ENCODE measurements around the gene HRH2.

HRH2 gene

DNA sequence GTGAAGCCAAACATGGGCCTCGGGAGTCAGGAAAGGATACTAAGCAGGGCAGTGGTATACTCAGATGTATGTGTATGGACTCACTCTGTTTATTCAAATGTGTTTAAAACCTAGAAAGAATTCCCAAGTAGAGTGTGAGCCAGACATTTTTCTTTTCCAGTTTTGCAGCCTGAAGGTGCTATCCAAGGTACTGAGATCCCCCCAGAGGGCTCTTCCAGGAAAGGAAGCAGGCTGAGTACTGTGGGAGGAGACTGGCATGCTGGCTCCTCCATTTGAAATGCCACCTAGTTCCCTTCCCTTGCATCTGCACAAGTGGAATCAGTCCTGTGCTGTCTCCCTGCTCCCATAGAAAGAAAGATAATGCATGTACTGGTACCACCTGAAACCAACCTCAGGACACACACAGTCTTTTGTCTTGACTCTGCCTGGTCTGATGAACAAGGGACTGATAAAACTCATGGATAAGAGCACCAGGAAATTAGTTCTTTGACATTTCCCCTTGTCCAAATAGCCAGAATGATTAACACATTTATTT, 85.9 kb downstream of the HRH2 start:
- H3K4me3 Mint-ChIP-seq = no peak overlapping the region
- H3K27ac Mint-ChIP-seq = no peak overlapping the region
- no peaks in the 10 kb centered on the region for H3K36me3 Mint-ChIP-seq (ENCODE audit: low read depth)
- no peaks in the 10 kb centered on the region for H3K9me3 Mint-ChIP-seq
- peaks cover 42% of the 10 kb centered on the region for H3K27me3 Mint-ChIP-seq (ENCODE audit: low read depth)
- no peaks in the 10 kb centered on the region for H3K4me1 Mint-ChIP-seq
- no peak for TF ChIP-seq CTCF (IDR thresholded peaks at IDR 0.05; ENCODE audit: unreplicated experiment in 3 of 3)

- H3K27ac Mint-ChIP-seq = no peak overlapping the region
- H3K27me3 Mint-ChIP-seq (ENCODE audit: low read depth) = peaks cover 38% of the 10 kb centered on the region
- no peaks in the 10 kb centered on the region for H3K9me3 Mint-ChIP-seq
- H3K4me1 Mint-ChIP-seq = no peaks in the 10 kb centered on the region
- H3K36me3 Mint-ChIP-seq (ENCODE audit: low read depth) = no peaks in the 10 kb centered on the region
- TF ChIP-seq CTCF (IDR thresholded peaks at IDR 0.05; ENCODE audit: unreplicated experiment in 3 of 3) = no peak
- no peak overlapping the region for H3K4me3 Mint-ChIP-seq
Observed at GRCh38 chr5:175745210-175745609, 87.3 kb downstream of the HRH2 start.

GRCh38 chr5:175746851-175747250, 89.0 kb downstream of the HRH2 start:
- no peaks in the 10 kb centered on the region for H3K9me3 Mint-ChIP-seq
- peaks cover 35% of the 10 kb centered on the region for H3K27me3 Mint-ChIP-seq (ENCODE audit: low read depth)
- no peak for TF ChIP-seq CTCF (IDR thresholded peaks at IDR 0.05; ENCODE audit: unreplicated experiment in 3 of 3)
- H3K27ac Mint-ChIP-seq = no peak overlapping the region
- no peak overlapping the region for H3K4me3 Mint-ChIP-seq
- no peaks in the 10 kb centered on the region for H3K36me3 Mint-ChIP-seq (ENCODE audit: low read depth)
- no peaks in the 10 kb centered on the region for H3K4me1 Mint-ChIP-seq

DNA sequence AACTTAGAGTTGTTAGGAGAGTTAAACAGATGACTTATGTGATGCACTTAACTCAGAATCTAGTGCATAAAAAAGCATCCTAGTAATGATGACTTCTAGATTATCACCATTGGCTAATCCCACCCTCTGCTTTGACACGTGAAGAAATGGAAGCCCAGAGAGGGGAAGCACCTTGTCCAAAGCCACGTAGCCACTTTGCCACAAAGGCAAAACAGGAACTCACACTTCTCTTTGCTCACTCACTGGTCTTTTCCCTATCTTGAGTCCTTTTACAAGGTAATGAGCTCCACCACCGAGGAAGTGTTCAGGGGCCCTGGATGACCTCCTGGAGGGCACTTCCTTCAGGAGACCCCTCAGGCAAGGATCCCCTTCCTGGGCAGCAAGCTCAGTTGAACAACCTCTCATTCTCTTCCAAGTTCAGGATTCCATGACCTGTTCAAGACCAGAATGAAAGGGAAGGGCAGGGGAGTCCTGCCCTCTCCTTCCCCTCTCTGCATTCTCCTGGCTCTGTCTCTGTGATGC, 89.7 kb downstream of the HRH2 start:
- Mint-ChIP-seq H3K4me3 (no peak overlapping the region), H3K9me3 (no peaks in the 10 kb centered on the region), H3K27me3 (ENCODE audit: low read depth) (peaks cover 39% of the 10 kb centered on the region), H3K4me1 (no peaks in the 10 kb centered on the region), H3K36me3 (ENCODE audit: low read depth) (no peaks in the 10 kb centered on the region), H3K27ac (no peak overlapping the region)
- no peak for TF ChIP-seq CTCF (IDR thresholded peaks at IDR 0.05; ENCODE audit: unreplicated experiment in 3 of 3)

- no peak overlapping the region for H3K4me3 Mint-ChIP-seq
- H3K4me1 Mint-ChIP-seq = no peaks in the 10 kb centered on the region
- no peaks in the 10 kb centered on the region for H3K9me3 Mint-ChIP-seq
- no peak overlapping the region for H3K27ac Mint-ChIP-seq
- H3K36me3 Mint-ChIP-seq (ENCODE audit: low read depth) = no peaks in the 10 kb centered on the region
- peaks cover 44% of the 10 kb centered on the region for H3K27me3 Mint-ChIP-seq (ENCODE audit: low read depth)
- no peak for TF ChIP-seq CTCF (IDR thresholded peaks at IDR 0.05; ENCODE audit: unreplicated experiment in 3 of 3)
Observed at GRCh38 chr5:175748650-175749049, 90.8 kb downstream of the HRH2 start.

GRCh38 chr5:175749591-175749990, 91.7 kb downstream of the HRH2 start:
- no peak for TF ChIP-seq CTCF (IDR thresholded peaks at IDR 0.05; ENCODE audit: unreplicated experiment in 3 of 3)

More at GRCh38 chr5:175749591-175749990, 91.7 kb downstream of the HRH2 start:
- Mint-ChIP-seq H3K27me3 (ENCODE audit: low read depth) (peaks cover 50% of the 10 kb centered on the region), H3K9me3 (no peaks in the 10 kb centered on the region), H3K36me3 (ENCODE audit: low read depth) (no peaks in the 10 kb centered on the region), H3K4me3 (no peak overlapping the region), H3K27ac (no peak overlapping the region), H3K4me1 (no peaks in the 10 kb centered on the region)

All from nephron (organoid).